IPS DF 6.9 (cell line): ENCODE results near the gene CHDH.

Source experiments
- DNase-seq: peaks from one replicate; pipeline ENCODE4 v3.0.0-alpha.2; 2013; ENCODE audit warnings: low read depth, low spot score
- H3K27ac ChIP-seq: one replicate; pipeline ENCODE4 v1.5.1; 2013; ENCODE audit warnings: low read length, control low read depth
- H3K27me3 ChIP-seq: 2 replicates; pipeline ENCODE4 v1.6.1; 2013; ENCODE audit warnings: mild to moderate bottlenecking, low read length; ENCODE audit not compliant: control insufficient read depth, insufficient read depth
- H3K36me3 ChIP-seq: 2 replicates; pipeline ENCODE4 v1.6.1; 2013; ENCODE audit warnings: low read length; ENCODE audit not compliant: control insufficient read depth, insufficient read depth
- H3K4me1 ChIP-seq: 2 replicates; pipeline ENCODE4 v1.6.1; 2013; ENCODE audit warnings: low read length; ENCODE audit not compliant: control insufficient read depth, insufficient read depth
- H3K4me3 ChIP-seq: 2 replicates; pipeline ENCODE4 v1.5.1; 2013; ENCODE audit warnings: mild to moderate bottlenecking, low read length
- H3K9me3 ChIP-seq: 2 replicates; pipeline ENCODE4 v1.6.1; 2013; ENCODE audit warnings: low read length, inconsistent platforms; ENCODE audit not compliant: control insufficient read depth, insufficient read depth
- WGBS: extraction: QIAGEN DNeasy Blood & Tissue Kit; methylation state at CpG from one replicate; pipeline ENCODE4 v1.1.7; 2013; ENCODE audit warnings: mixed read lengths, missing lambda C conversion rate; ENCODE audit not compliant: insufficient read length, insufficient coverage; 5-methylcytosine and 5-hydroxymethylcytosine counted together

The CHDH gene

DNA sequence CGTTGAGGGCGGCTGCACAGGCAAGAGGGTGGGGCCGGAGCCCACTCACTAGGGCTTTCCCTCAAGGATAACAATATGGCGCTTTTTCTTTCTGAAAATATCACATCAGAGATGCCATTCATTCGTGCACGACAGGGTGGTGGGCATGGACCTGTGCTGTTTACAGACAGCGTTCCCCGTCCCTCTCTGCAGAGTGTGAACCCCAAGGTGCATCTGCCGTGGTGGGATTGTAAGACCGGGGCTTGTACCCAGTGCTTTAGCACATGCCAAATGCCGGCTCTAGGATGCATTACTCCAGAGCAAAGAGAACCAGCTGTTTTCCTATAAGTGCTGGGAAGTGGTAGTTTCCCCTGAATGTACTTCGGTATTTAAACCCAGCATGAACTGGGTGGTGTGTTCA, 37.0 kb downstream of the CHDH start:
- WGBS = no CpG with 5 or more reads among the region's 12 CpGs
- no peaks in the 10 kb centered on the region for H3K9me3 ChIP-seq
- H3K36me3 ChIP-seq = no peaks in the 10 kb centered on the region
- H3K4me1 ChIP-seq = no peaks in the 10 kb centered on the region
- no peak overlapping the region for H3K4me3 ChIP-seq
- no peaks in the 10 kb centered on the region for H3K27me3 ChIP-seq
- H3K27ac ChIP-seq = no peak overlapping the region
- no peak for DNase-seq

DNA sequence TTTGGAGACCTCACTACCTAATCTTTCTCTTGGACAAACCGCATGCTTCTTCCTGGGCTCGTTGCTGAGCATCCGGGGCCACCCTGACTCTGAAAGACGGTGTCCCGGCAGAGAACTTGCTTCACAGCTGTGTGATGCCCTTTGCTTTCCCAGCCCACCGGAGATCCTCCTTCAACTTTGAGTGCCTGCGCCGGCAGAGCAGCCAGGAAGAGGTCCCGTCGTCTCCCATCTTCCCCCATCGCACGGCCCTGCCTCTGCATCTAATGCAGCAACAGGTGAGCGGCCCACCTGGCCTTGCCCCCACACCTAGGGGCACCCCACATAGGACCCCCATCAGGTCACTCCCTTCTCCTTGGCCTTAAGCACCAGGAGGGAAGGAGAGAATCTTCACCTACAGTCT, 37.7 kb downstream of the CHDH start:
- H3K27me3 ChIP-seq = no peaks in the 10 kb centered on the region
- no peaks in the 10 kb centered on the region; the same call in 1 of the 2 replicates for H3K4me1 ChIP-seq
- no peaks in the 10 kb centered on the region for H3K36me3 ChIP-seq
- H3K4me3 ChIP-seq = no peak overlapping the region
- DNase-seq = no peak
- H3K9me3 ChIP-seq = no peaks in the 10 kb centered on the region
- no peak overlapping the region for H3K27ac ChIP-seq
- WGBS = no CpG with 5 or more reads among the region's 13 CpGs

GRCh38 chr3:53807117-53807810, 39.0 kb downstream of the CHDH start:
- H3K27ac ChIP-seq = no peak overlapping the region
- no peaks in the 10 kb centered on the region for H3K27me3 ChIP-seq
- no peaks in the 10 kb centered on the region; the same call in 1 of the 2 replicates for H3K4me1 ChIP-seq
- no peak overlapping the region for H3K4me3 ChIP-seq
- no CpG with 5 or more reads among the region's 15 CpGs for WGBS
- no peaks in the 10 kb centered on the region for H3K36me3 ChIP-seq
- no peaks in the 10 kb centered on the region for H3K9me3 ChIP-seq
- no peak for DNase-seq

GRCh38 chr3:53806182-53807116, 39.8 kb downstream of the CHDH start:
- no peak overlapping the region for H3K4me3 ChIP-seq
- H3K4me1 ChIP-seq = no peaks in the 10 kb centered on the region; the same call in 1 of the 2 replicates
- H3K27ac ChIP-seq = no peak overlapping the region
- WGBS = no CpG with 5 or more reads among the region's 10 CpGs
- no peaks in the 10 kb centered on the region for H3K36me3 ChIP-seq
- no peak for DNase-seq
- no peaks in the 10 kb centered on the region for H3K27me3 ChIP-seq
- no peaks in the 10 kb centered on the region for H3K9me3 ChIP-seq

GRCh38 chr3:53805463-53806159, 40.6 kb downstream of the CHDH start:
- H3K27ac ChIP-seq = no peak overlapping the region
- WGBS = 98% methylated on average over 3 of the region's 4 CpGs
- no peak for DNase-seq
- H3K4me3 ChIP-seq = no peak overlapping the region
- no peaks in the 10 kb centered on the region for H3K36me3 ChIP-seq
- no peaks in the 10 kb centered on the region for H3K27me3 ChIP-seq
- no peaks in the 10 kb centered on the region; the same call in 1 of the 2 replicates for H3K4me1 ChIP-seq
- H3K9me3 ChIP-seq = no peaks in the 10 kb centered on the region

- Histone ChIP-seq H3K4me1 (no peaks in the 10 kb centered on the region; the same call in 1 of the 2 replicates), H3K4me3 (no peak overlapping the region), H3K27me3 (no peaks in the 10 kb centered on the region), H3K27ac (no peak overlapping the region), H3K36me3 (no peaks in the 10 kb centered on the region), H3K9me3 (no peaks in the 10 kb centered on the region)
- no peak for DNase-seq
- no CpG with 5 or more reads among the region's 14 CpGs for WGBS
Measured at GRCh38 chr3:53804697-53805462, 41.3 kb downstream of the CHDH start.

DNA sequence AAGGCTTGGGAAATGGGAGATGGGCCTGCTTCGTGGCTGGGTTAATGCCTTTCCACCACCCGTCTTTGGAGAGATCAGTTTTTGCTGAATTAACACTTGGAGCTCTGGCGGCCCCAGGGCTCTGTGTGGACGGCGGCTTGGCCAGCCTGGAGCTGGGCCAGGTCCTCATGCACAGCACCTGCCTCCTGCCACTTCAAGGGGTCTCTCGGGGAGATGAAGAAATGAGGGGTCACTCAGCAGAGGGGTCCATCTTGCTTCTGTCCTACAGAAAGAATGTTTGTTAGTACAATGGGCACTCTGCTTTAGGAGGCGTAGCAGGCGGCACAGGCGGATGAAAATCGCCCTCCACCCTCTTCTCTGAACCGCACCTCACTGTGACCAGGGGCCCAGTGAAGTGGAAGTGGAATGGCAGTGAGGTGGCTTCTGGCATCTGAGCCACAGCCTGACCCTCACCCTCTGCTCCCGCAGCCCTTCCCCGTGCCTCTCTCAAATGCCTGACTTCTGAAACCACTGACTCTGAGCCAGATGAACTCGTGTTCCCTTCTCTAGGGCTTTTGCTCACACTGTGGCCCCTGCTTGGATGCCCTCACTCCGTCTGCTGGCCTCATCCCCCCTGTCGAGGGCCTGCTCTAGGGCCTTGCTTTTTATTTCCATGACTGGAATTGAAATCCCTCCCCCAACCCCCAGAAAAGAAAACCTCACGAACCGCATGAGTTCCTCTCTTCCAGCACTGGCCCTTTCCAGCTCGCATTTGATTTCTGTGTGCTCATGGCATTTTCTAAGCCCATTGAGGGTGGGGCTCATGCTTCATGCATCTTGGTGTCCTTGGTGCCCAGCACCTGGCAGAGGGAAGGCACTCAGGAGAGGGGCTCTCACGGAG, 42.2 kb downstream of the CHDH start:
- Histone ChIP-seq H3K4me1 (no peaks in the 10 kb centered on the region; the same call in 1 of the 2 replicates), H3K9me3 (no peaks in the 10 kb centered on the region), H3K27me3 (no peaks in the 10 kb centered on the region), H3K4me3 (no peak overlapping the region), H3K36me3 (no peaks in the 10 kb centered on the region), H3K27ac (no peak overlapping the region)
- no CpG with 5 or more reads among the region's 20 CpGs for WGBS
- no peak for DNase-seq

GRCh38 chr3:53803124-53803815, 42.9 kb downstream of the CHDH start:
- Histone ChIP-seq H3K36me3 (no peaks in the 10 kb centered on the region), H3K27me3 (no peaks in the 10 kb centered on the region), H3K27ac (no peak overlapping the region), H3K4me3 (no peak overlapping the region), H3K4me1 (no peaks in the 10 kb centered on the region; the same call in 1 of the 2 replicates), H3K9me3 (no peaks in the 10 kb centered on the region)
- DNase-seq = no peak
- WGBS = no CpG with 5 or more reads among the region's 18 CpGs
